Left renal pelvis (tissue), 4 donors: ENCODE results near the gene C1orf159. TPM values are rescaled to one million over a fixed set of nuclear protein-coding genes. Genes with fewer than 3 reads are reported as not detected.

Experiments used
- DNase-seq, 4 donors: peaks; one replicate each; pipeline ENCODE4 v3.0.0-alpha.2; 2013; ENCODE audit warnings: low read depth in 4 of 4, low spot score in 3 of 4
- polyA plus RNA-seq, 4 donors: library from polyadenylated mRNA; unstranded; fragments of 120-200 nt; gene quantifications; one replicate each; pipeline ENCODE4 v1.2.1, GENCODE V29; 2013; ENCODE audit not compliant: insufficient read length in 4 of 4

Gene C1orf159
- polyA plus RNA-seq, 4 donors: 7.0 to 19.3 (median 7.2) TPM

DNA sequence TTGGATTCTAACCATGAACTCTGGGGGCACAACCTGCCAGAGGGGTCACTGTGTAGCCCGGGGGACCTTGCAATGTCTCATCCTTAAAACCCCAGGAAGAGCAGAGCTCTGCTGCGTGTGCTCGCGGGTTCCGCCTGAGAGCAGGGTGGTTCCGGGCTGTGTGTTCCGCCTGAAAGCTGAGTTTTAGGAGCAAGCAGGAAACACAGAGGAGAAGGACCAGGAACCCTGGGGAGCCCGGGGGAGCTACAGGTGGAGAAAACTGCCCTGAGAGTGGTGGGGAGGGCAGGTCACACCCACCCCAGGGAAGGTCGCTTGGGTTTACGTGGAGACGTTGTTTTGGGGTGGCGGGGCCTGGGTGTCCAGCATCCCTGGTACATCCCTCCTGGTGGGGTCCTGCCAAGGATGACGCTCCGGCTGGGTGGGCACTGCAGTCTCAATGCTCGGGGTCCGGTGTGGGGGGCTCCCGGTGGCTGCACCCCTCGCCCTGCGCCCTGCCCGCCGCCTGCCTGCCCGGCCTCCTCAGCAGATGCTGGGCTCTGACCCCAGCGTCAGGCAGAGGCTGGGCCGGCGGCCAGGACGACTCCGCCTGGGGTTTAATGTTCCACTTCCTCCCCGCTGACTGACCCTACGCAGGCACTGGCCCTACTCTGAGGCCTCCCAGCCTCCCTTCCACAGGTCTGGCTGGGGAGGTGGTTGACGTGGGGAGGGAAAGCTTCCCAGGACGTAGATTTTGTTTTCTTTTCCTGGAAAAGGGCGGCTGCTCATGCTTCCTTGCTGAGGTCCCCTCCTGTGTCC is 17.3 kb upstream of the C1orf159 start:
- DNase-seq: no peak

- no peak for DNase-seq
Observed at GRCh38 chr1:1132042-1132950, 16.4 kb upstream of the C1orf159 start.

DNA sequence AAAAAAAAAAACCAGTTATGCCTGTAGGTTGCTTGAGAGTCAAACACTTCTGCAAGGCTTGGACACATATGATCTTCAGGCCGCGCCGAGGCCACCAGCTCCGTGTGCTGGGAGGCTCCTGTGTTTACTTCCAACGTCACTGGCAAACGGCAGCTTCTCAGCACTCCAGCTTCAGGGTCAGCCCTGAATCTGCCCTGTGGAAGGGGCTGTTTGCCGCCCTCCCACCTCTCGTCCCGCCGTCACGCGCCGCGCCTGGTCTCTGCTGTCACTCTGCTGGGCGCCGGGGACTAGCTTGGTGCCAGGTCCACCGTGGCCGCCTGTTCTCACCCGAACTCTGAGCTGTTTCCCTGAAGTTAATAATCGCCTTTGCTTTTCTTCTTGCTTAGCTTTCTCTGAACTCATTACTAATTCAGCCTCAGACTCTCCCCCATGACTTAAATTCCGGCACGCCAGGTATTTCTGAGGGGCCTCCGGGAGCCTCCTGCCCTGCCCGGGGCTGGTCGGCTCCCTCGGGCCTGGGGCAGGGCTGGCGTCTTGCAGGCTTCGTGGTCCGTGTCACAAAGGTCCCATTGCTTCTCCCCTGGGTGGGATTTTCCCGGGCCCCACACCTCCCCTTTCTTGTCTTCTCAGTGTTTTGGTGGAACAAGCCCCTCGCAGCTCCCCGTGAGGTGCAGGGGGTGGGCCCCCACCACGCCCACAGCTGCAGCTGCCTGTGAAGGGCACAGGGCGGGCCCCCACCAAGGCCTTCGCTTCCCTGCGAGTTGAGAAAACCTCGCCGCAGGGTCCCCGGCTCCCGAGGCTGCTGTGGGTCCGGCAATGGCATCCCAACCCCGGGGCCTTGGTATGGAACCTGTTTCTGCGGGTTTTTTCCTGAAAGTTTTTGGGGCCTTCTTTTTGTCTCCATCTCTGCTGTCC is 14.6 kb upstream of the C1orf159 start:
- no peak for DNase-seq

- DNase-seq: no peak
Observed at GRCh38 chr1:1129381-1129821, 13.5 kb upstream of the C1orf159 start.

DNA sequence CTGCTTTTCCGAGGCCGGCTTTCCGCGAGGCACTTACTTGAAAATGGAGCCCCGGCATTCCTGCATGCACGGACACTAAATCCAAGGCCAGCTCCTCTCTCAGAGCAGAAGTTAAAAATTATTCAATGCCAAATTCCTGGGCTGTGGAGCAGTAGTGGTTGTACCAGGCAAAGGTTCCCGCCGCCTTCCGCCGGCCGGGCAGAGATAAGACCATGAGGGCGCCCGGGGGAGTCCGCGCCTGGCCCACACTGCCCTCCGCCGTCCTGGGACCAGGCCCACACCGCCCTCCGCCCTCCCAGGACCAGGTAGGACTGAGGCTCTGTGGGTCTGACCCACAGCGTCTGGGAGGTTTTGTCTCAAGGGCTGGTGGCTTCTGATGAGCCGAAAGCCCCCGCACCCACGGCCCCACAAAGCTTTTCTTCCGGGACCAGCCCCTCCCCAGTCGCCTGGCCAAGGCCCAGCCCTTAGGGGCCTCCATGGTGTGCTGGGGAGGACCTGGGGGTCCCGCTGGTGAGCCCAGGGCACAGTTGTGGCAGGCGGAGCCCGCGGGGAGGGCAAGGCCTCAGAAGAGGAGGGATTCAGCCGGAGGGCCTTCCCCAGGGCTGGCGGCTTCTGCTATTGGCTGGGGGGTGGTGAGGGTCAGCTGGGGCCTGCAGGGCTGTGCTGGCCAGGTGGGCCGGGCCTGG is 12.7 kb upstream of the C1orf159 start:
- DNase-seq: no peak

DNA sequence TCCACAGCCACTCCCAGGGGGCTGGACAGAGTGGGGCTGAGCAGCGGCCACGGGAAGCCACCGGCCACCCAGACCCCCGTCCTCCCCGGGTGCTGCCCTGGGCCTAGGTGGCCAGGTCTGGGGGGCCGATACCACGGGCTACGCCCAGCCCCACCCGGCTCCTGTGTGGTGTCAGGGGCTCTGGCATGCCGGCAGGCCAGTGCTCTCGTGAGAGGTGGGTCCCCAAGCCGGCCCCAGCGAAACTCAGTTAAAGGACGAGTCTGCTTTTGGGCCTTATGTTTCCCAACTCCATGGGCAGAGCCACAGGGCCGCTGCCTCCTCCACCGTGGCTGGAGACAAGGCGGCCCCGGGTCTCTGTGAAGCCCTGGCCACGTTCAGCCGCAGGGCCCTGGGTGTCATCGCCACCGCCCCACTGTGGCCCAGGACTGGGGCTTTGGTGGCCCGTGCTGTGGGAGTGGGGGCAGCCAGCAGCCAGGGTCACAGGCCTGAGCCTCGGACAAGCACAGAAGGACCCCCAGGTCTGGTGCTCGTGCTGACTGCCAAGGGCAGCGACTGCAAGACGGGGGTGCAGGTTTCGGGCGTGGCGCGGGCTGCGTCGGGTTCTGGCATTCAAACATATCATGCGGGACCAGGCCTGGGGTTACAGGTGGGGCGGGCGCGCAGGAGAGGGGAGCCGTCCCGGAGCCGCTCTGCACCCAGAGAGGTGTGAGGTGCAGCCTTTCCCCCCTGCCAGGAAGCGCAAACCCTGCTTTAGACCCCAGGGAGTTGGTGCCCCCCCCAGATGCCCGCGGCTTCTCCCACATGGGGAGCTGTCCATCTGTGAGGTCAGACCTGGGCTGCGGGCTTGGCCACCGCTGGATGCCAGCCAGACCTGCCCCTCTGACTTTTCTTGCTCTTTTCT is 11.9 kb upstream of the C1orf159 start:
- DNase-seq: no peak

GRCh38 chr1:1125945-1126344 is 10.1 kb upstream of the C1orf159 start:
- DNase-seq: no peak

- DNase-seq: no peak
Observed at GRCh38 chr1:1124786-1125642, 9.1 kb upstream of the C1orf159 start.

DNA sequence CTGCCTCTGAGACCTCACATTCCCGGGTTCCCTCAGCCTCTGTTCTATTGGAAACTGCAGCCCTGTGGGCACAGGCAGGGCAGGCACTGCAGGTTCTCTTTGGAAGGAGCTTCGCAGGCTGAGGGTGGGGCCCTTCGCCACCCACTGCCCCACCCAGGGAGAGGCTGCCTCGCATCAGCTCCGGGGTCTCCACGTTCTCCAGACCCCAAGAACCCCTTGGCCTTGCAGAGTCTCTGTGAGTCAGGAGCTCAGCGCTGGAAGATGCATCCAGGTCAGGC is 8.6 kb upstream of the C1orf159 start:
- DNase-seq: no peak

GRCh38 chr1:1123581-1124507 is 8.0 kb upstream of the C1orf159 start:
- no peak for DNase-seq

GRCh38 chr1:1122981-1123480 is 7.1 kb upstream of the C1orf159 start:
- DNase-seq: no peak

DNA sequence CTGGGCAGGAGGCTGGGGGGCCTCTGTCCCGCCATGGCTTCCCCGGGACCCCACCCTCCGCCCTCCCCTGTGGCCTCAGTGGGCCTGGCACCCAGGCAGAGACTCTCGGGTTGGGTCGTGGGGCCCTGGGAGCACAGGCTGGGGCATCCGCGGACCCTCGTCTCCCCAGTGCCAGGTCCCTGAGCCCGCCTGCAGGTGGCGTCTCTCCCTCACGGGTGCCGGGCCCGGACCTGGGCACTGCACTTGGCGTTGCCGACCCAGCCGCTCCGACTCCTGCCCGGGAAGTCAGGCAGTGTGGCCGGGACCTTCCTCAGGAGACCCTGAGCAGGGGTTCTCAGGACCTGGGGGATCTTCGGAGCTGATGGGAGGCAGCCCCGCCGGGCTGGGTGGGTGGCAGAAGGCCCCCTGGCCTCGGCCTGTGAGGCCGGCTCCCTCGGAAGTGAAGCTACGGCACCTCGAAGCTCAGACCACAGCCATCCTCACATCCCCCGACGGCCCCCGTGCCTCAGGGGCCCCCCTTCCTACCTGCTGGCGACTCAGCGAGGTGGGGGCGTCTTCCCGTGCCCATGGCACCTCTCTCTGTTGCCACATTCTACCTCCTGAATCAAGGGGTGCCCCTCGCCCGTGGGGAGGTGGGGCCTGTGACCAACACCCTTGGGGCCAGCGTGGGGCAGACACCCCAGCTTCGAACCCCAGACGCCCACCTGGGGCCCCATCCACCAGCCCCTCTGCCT is 6.4 kb upstream of the C1orf159 start:
- no peak for DNase-seq

DNA sequence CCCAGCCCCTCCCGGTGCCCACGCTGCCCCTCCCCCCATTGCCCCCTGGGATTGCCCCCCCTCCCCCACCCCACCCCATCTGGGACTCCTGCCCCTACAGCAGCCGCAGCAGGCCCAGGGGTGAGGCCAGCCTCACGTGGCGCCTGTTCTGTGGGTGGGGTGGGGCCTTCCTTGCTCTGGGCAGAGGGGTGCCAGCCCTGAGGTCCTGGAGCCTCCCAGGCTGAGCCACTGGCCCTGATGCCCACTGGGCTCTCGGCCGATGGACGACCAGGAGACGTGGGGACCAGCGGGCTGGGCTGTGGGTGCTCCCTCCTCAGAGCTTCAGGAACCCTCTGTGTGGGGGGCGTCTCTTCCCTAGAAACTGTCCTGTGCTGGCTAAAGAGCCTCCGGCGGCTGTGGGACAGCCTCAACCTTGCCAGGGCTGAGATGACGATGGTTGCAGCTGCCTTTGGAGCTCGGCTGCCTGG is 5.8 kb upstream of the C1orf159 start:
- DNase-seq: no peak

GRCh38 chr1:1120866-1121591 is 5.1 kb upstream of the C1orf159 start:
- DNase-seq: no peak

GRCh38 chr1:1120096-1120495 is 4.2 kb upstream of the C1orf159 start:
- no peak for DNase-seq
